GM12891 (cell line): ENCODE measurements around the gene DENND4A.

Experiments used
- POLR2A ChIP-seq: IDR thresholded peaks from 2 replicates; pipeline ENCODE4 v1.6.1; 2011; ENCODE audit warnings: low read depth, low read length, control low read depth
- POLR2AphosphoS5 ChIP-seq: IDR thresholded peaks from 2 replicates; pipeline ENCODE4 v1.6.1; 2011; ENCODE audit warnings: low read depth, low read length, control low read depth
- SPI1 ChIP-seq: IDR thresholded peaks from 2 replicates; pipeline ENCODE4 v1.6.1; 2011; ENCODE audit warnings: low read depth, low read length, control low read depth

GRCh38 chr15:65732698-65733097 is 59.4 kb downstream of the DENND4A start:
- TF ChIP-seq POLR2AphosphoS5 (no peak), POLR2A (no peak), SPI1 (no peak)
